GM12878 (cell line): ENCODE results near the gene B3GNT9. TPM values are rescaled to one million over a fixed set of nuclear protein-coding genes. Genes with fewer than 3 reads are reported as not detected.

Source experiments
- ATAC-seq: fragments of 200-7000 bp; cut with Tn5 transposase; 3 replicates; pipeline ENCODE4 v1.9.1; 2020; ENCODE audit warnings: mild to moderate bottlenecking, moderate library complexity
- BruUV-seq: library from RNA; stranded (reverse); fragments of 400-500 nt; replicated peaks from 2 replicates; lab custom pipeline; 2021; lab: Mats Ljungman, UMichigan
- CTCF ChIA-PET: fragments of 300-600 bp; sonication (Branson Sonifier 250); formaldehyde crosslinking; extraction: SDS; loops from one replicate; lab custom pipeline; 2021; ENCODE audit warnings: inconsistent platforms; lab: Yijun Ruan, JAX
- POLR2A ChIA-PET: fragments of 350-600 bp; formaldehyde crosslinking; extraction: SDS; loops from one replicate; lab custom pipeline; 2021; ENCODE audit warnings: inconsistent platforms; lab: Charles Lee
- RAD21 ChIA-PET: fragments of 300-600 bp; sonication (Branson Sonifier 250); formaldehyde crosslinking; loops from one replicate; lab custom pipeline; 2023; ENCODE audit warnings: antibody characterized with exemption; ENCODE audit not compliant: unreplicated experiment; lab: Charles Lee
- SMC1A ChIA-PET: fragments of 300-600 bp; sonication (Branson Sonifier 250); formaldehyde crosslinking; loops from one replicate; lab custom pipeline; 2023; ENCODE audit not compliant: unreplicated experiment, uncharacterized antibody; lab: Charles Lee
- DNase-seq: peaks from one replicate; pipeline ENCODE4 v3.0.0-alpha.2; 2011; ENCODE audit warnings: low read depth, low spot score
- FAIRE-seq: peaks from 3 replicates; lab custom pipeline; 2011; peaks lifted over from hg19 to GRCh38; lab: Jason Lieb, UNC
- H2AFZ ChIP-seq: 2 replicates; pipeline ENCODE4 v1.6.0; 2011; ENCODE audit warnings: low read depth, low read length, control low read depth; ENCODE audit not compliant: control insufficient read depth
- H3K27ac ChIP-seq: 2 replicates; pipeline ENCODE4 v1.5.1; 2011; ENCODE audit warnings: control low read depth; ENCODE audit not compliant: control insufficient read depth, insufficient read depth
- H3K27me3 ChIP-seq, 2 experiments: replicated peaks in 1 of 2; 2 replicates each; pipeline versions ENCODE4 v1.6.0 to v1.6.1; 2011; ENCODE audit warnings: low read length in 1 of 2; ENCODE audit not compliant: control insufficient read depth in 2 of 2, insufficient read depth in 2 of 2
- H3K36me3 ChIP-seq, 2 experiments: 2 replicates each; pipeline ENCODE4 v1.5.1; 2011; ENCODE audit warnings: low read length in 1 of 2; ENCODE audit not compliant: control insufficient read depth in 2 of 2, insufficient read depth in 2 of 2
- H3K4me1 ChIP-seq: 2 replicates; pipeline ENCODE4 v1.6.1; 2011; ENCODE audit warnings: mild to moderate bottlenecking, low read length, moderate library complexity, mixed read lengths; ENCODE audit not compliant: control insufficient read depth, insufficient read depth
- H3K4me2 ChIP-seq: 2 replicates; pipeline ENCODE4 v1.6.0; 2011; ENCODE audit warnings: control low read depth; ENCODE audit not compliant: control insufficient read depth, insufficient read depth
- H3K4me3 ChIP-seq: fragments of 200-600 bp; sonication (generic); 2 replicates; pipeline ENCODE4 v1.5.1; 2016
- H3K79me2 ChIP-seq: 2 replicates; pipeline ENCODE4 v1.6.0; 2011; ENCODE audit warnings: low read length; ENCODE audit not compliant: control insufficient read depth, insufficient read depth
- H3K9ac ChIP-seq: 2 replicates; pipeline ENCODE4 v1.8.0; 2011; ENCODE audit warnings: low read length, control low read depth, mixed read lengths; ENCODE audit not compliant: control insufficient read depth, insufficient read depth
- H3K9me3 ChIP-seq: replicated peaks from 3 replicates; pipeline ENCODE4 v1.5.1; 2011; ENCODE audit warnings: mild to moderate bottlenecking, low read length; ENCODE audit not compliant: control insufficient read depth, insufficient read depth
- H4K20me1 ChIP-seq: 2 replicates; pipeline ENCODE4 v1.6.0; 2011; ENCODE audit not compliant: control insufficient read depth, insufficient read depth
- ASH2L ChIP-seq: fragments of 300-600, 200-600 bp; sonication (generic); IDR thresholded peaks from 2 replicates; pipeline ENCODE4 v1.6.1; 2017; ENCODE audit warnings: low read depth, mild to moderate bottlenecking, borderline replicate concordance
- CBFB ChIP-seq: IDR thresholded peaks from 2 replicates; pipeline ENCODE4 v1.6.1; 2016; ENCODE audit warnings: antibody characterized with exemption, low read depth
- CEBPB ChIP-seq, 2 experiments: fragments of 150-350 bp in 1 of 2; IDR thresholded peaks; 2 replicates each; pipeline ENCODE4 v1.6.1; 2012 to 2014; ENCODE audit warnings: low read depth in 2 of 2, low read length in 2 of 2, borderline replicate concordance in 1 of 2, inconsistent platforms in 1 of 2
- GATAD2B ChIP-seq: fragments of 450-650 bp; conservative IDR thresholded peaks from 2 replicates; pipeline ENCODE4 v1.6.1; 2017; ENCODE audit warnings: low read depth, mild to moderate bottlenecking, moderate library complexity
- IRF4 ChIP-seq: IDR thresholded peaks from 2 replicates; pipeline ENCODE4 v1.6.1; 2011; ENCODE audit warnings: low read depth, low read length
- MYC ChIP-seq: IDR thresholded peaks from 2 replicates; pipeline ENCODE4 v1.6.1; 2011; ENCODE audit warnings: mild to moderate bottlenecking, low read length, moderate library complexity, inconsistent platforms; ENCODE audit not compliant: insufficient read depth, insufficient replicate concordance, insufficient read length, severe bottlenecking
- NBN ChIP-seq: fragments of 450-650 bp; IDR thresholded peaks from 2 replicates; pipeline ENCODE4 v1.6.1; 2016
- POLR2A ChIP-seq: IDR thresholded peaks from 2 replicates; pipeline ENCODE4 v1.6.1; 2011; ENCODE audit warnings: low read depth, mild to moderate bottlenecking, low read length
- POLR2AphosphoS5 ChIP-seq: IDR thresholded peaks from 2 replicates; pipeline ENCODE4 v1.6.1; 2011; ENCODE audit warnings: mild to moderate bottlenecking, low read length, inconsistent platforms
- RB1 ChIP-seq: fragments of 450-650 bp; formaldehyde crosslinking; IDR thresholded peaks from 2 replicates; pipeline ENCODE4 v1.6.1; 2017; ENCODE audit warnings: mild to moderate bottlenecking, borderline replicate concordance
- RCOR1 ChIP-seq: conservative IDR thresholded peaks from 2 replicates; pipeline ENCODE4 v1.6.1; 2012; ENCODE audit warnings: low read depth, low read length, improper control_type of control experiment
- YY1 ChIP-seq: IDR thresholded peaks from 2 replicates; pipeline ENCODE4 v1.6.1; 2011; ENCODE audit warnings: low read depth, mild to moderate bottlenecking, low read length
- ZNF384 ChIP-seq: IDR thresholded peaks from 2 replicates; pipeline ENCODE4 v1.6.1; 2012; ENCODE audit warnings: low read depth, mild to moderate bottlenecking, low read length, improper control_type of control experiment, borderline replicate concordance
- WGBS: methylation state at CpG from one replicate; pipeline ENCODE4 v1.1.6; 2016; ENCODE audit warnings: low lambda C conversion rate; ENCODE audit not compliant: insufficient replicate concordance, insufficient coverage; ENCODE audit errors: missing lambda C conversion rate; 5-methylcytosine and 5-hydroxymethylcytosine counted together
- in situ Hi-C: fragments of 300-500 bp; cut with MboI; formaldehyde crosslinking; loops from 9 replicates; pipeline ENCODE4 v1.14.3; 2018; ENCODE audit warnings: mixed read lengths
- intact Hi-C: fragments of 100-400 bp; cut with micrococcal nuclease; formaldehyde crosslinking; loops from one replicate; pipeline ENCODE4 v1.14.2; 2022; ENCODE audit not compliant: unreplicated experiment
- polyA plus RNA-seq, 11 experiments: library from polyadenylated mRNA; depleted of rRNA in 4 of 11; unstranded in 6 of 11; stranded (reverse) in 5 of 11; fragments of >200 nt; fragmentation: Nextera tagmentation in 4 of 11; fragmentation: Illumina TruSeq in 1 of 11; extraction: Ambion mirVana in 4 of 11; extraction: Trizol in 1 of 11; gene quantifications; 1 replicate in 1 of 11; 2 replicates in 10 of 11; pipeline versions ENCODE4 v1.2.1 to v1.2.3, GENCODE V29; 2011 to 2016; ENCODE audit warnings: inconsistent platforms in 2 of 11, missing spikeins in 2 of 11, low read depth in 1 of 11
- total RNA-seq, 4 experiments: library from RNA; depleted of rRNA in 3 of 4; stranded (reverse); fragments of >200 nt in 3 of 4; fragmentation: Illumina TruSeq in 1 of 4; extraction: Trizol in 1 of 4; gene quantifications; 2 replicates each; pipeline versions ENCODE4 v1.2.1 to v1.2.3, GENCODE V29; 2013 to 2021

B3GNT9 gene
- total and polyA plus RNA-seq, 10 of the 15 experiments (the other 5 are each of a cell fraction or from before 2014, with no cell fraction given) = 0.08 to 5.0 (median 1.9) TPM

DNA sequence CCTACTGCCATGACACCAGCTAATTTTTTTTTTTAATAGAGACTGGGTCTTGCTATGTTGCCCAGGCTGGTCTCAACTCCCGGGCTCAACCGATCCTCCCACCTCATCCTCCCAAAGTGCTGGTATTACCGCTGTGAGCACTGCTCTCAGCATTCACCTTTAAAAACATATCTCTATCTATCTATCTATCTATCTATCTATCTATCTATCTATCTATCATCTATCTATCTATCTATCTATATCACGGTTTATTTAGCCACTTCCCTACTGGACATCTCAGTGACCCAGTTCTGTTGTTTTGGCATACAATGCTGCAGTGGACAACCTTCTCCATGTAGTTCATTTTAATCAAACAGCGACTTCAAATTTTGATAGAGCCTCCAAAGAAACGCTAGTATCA is 42.3 kb downstream of the B3GNT9 start:
- intact Hi-C loops = no loop called here
- Histone ChIP-seq H3K27ac (no peak overlapping the region), H3K79me2 (peaks cover 22% of the 10 kb centered on the region)
- no peak for FAIRE-seq
- TF ChIP-seq CEBPB (IDR thresholded peaks at IDR 0.05; ENCODE audit: borderline replicate concordance in 1 of 2, low read depth in 2 of 2, low read length in 2 of 2) = no peak
- TF ChIP-seq POLR2A = no peak
- no peak for TF ChIP-seq ASH2L
- TF ChIP-seq MYC = no peak
- TF ChIP-seq CBFB = no peak
- no peak for TF ChIP-seq NBN
- no peak for TF ChIP-seq RCOR1
- no peak for TF ChIP-seq RB1
- TF ChIP-seq ZNF384 = no peak
- TF ChIP-seq IRF4 = no peak
- no peak for TF ChIP-seq YY1
- TF ChIP-seq GATAD2B = no peak
- no peak for TF ChIP-seq POLR2AphosphoS5
- TF ChIP-seq, all 136 proteins: peak for 0
- WGBS = 97% methylated on average over 6 of the region's 6 CpGs
- in situ Hi-C loops = no loop called here
- H2AFZ ChIP-seq = no peak overlapping the region
- ChIA-PET POLR2A (no interaction called here), RAD21 (interaction anchor here (0.6 to 1.1 kb wide), 3 partner anchors 42 to 165 kb away, joined by 3 to 4 read pairs (median 3); partner anchors contain the start of gene B3GNT9), SMC1A (interaction anchor here (1.1 to 1.5 kb wide), 2 partner anchors 26 to 91 kb away, joined by 3 read pairs; no protein-coding TSS in a partner anchor), CTCF (no interaction called here)
- H3K4me2 ChIP-seq = no peak overlapping the region
- H3K27me3 ChIP-seq = no peaks in the 10 kb centered on the region
- H3K4me3 ChIP-seq = no peak overlapping the region
- no TSS peak for BruUV-seq
- H4K20me1 ChIP-seq = no peaks in the 10 kb centered on the region
- ATAC-seq = no peak
- H3K4me1 ChIP-seq = peaks cover 17% of the 10 kb centered on the region
- DNase-seq = no peak
- no peaks in the 10 kb centered on the region for H3K36me3 ChIP-seq
- H3K9me3 ChIP-seq = no peaks in the 10 kb centered on the region
- H3K9ac ChIP-seq = no peak overlapping the region
